Osteocyte (in vitro differentiated cells): Measurements from ENCODE around the gene HOMER2. TPM values are rescaled to one million over a fixed set of nuclear protein-coding genes. Genes with fewer than 3 reads are reported as not detected.

Source experiments
- DNase-seq: peaks from one replicate; pipeline ENCODE4 v3.0.0; 2021; ENCODE audit warnings: mixed read lengths; ENCODE audit not compliant: unreplicated experiment; ENCODE audit errors: extremely low spot score
- H3K27ac Mint-ChIP-seq: one replicate; pipeline ENCODE4 v1.8.0; 2021; ENCODE audit warnings: mild to moderate bottlenecking, mixed read lengths; ENCODE audit not compliant: unreplicated experiment
- H3K27me3 Mint-ChIP-seq: one replicate; pipeline ENCODE4 v1.8.0; 2021; ENCODE audit warnings: mixed read lengths; ENCODE audit not compliant: unreplicated experiment
- H3K36me3 Mint-ChIP-seq: one replicate; pipeline ENCODE4 v1.8.0; 2021; ENCODE audit warnings: mixed read lengths; ENCODE audit not compliant: unreplicated experiment
- H3K4me1 Mint-ChIP-seq: one replicate; pipeline ENCODE4 v1.8.0; 2021; ENCODE audit warnings: mixed read lengths; ENCODE audit not compliant: unreplicated experiment
- H3K4me3 Mint-ChIP-seq: one replicate; pipeline ENCODE4 v1.8.0; 2021; ENCODE audit warnings: mild to moderate bottlenecking, moderate library complexity, mixed read lengths; ENCODE audit not compliant: unreplicated experiment
- H3K9me3 Mint-ChIP-seq: one replicate; pipeline ENCODE4 v1.8.0; 2021; ENCODE audit warnings: mixed read lengths; ENCODE audit not compliant: unreplicated experiment
- CTCF ChIP-seq: fragments of 200-600 bp; sonication (generic); IDR thresholded peaks from 2 replicates; pipeline ENCODE4 v1.5.0; 2021; ENCODE audit warnings: antibody characterized with exemption, mild to moderate bottlenecking, moderate library complexity
- total RNA-seq: library from RNA; stranded (reverse); gene quantifications from 2 replicates; pipeline ENCODE4 v1.2.1, GENCODE V29; 2021

The HOMER2 gene
- total RNA-seq, 1 donor from 2014 or later, result 6.3 TPM

GRCh38 chr15:82971218-82971984 is 18.9 kb upstream of the HOMER2 start:
- Mint-ChIP-seq H3K9me3 (no peaks in the 10 kb centered on the region), H3K27ac (no peak overlapping the region), H3K4me3 (no peak overlapping the region), H3K4me1 (no peaks in the 10 kb centered on the region), H3K36me3 (no peaks in the 10 kb centered on the region), H3K27me3 (no peaks in the 10 kb centered on the region)
- no peak for DNase-seq
- no peak for TF ChIP-seq CTCF

GRCh38 chr15:82970696-82971095 is 18.2 kb upstream of the HOMER2 start:
- Mint-ChIP-seq H3K36me3 (no peaks in the 10 kb centered on the region), H3K4me3 (no peak overlapping the region), H3K4me1 (no peaks in the 10 kb centered on the region), H3K27me3 (no peaks in the 10 kb centered on the region), H3K9me3 (no peaks in the 10 kb centered on the region), H3K27ac (no peak overlapping the region)
- no peak for DNase-seq
- TF ChIP-seq CTCF, result no peak

- Mint-ChIP-seq H3K36me3 (no peaks in the 10 kb centered on the region), H3K9me3 (no peaks in the 10 kb centered on the region), H3K27me3 (no peaks in the 10 kb centered on the region), H3K27ac (no peak overlapping the region), H3K4me1 (no peaks in the 10 kb centered on the region), H3K4me3 (no peak overlapping the region)
- no peak for DNase-seq
- TF ChIP-seq CTCF, result no peak
Measured at GRCh38 chr15:82970078-82970686, 17.7 kb upstream of the HOMER2 start.

GRCh38 chr15:82969353-82969752 is 16.8 kb upstream of the HOMER2 start:
- Mint-ChIP-seq H3K4me1 (no peaks in the 10 kb centered on the region), H3K27ac (no peak overlapping the region), H3K4me3 (no peak overlapping the region), H3K36me3 (no peaks in the 10 kb centered on the region), H3K9me3 (no peaks in the 10 kb centered on the region), H3K27me3 (no peaks in the 10 kb centered on the region)
- no peak for TF ChIP-seq CTCF
- no peak for DNase-seq

GRCh38 chr15:82968066-82968465 is 15.5 kb upstream of the HOMER2 start:
- H3K4me3 Mint-ChIP-seq, result no peak overlapping the region
- DNase-seq, result no peak
- H3K9me3 Mint-ChIP-seq, result no peaks in the 10 kb centered on the region
- no peak for TF ChIP-seq CTCF
- no peaks in the 10 kb centered on the region for H3K36me3 Mint-ChIP-seq
- H3K27me3 Mint-ChIP-seq, result no peaks in the 10 kb centered on the region
- H3K4me1 Mint-ChIP-seq, result no peaks in the 10 kb centered on the region
- H3K27ac Mint-ChIP-seq, result no peak overlapping the region
